ENCODE data around the gene EPHB2.
"Not testable (repeated sequence)": the region's sequence is repeated elsewhere in the genome, so short reads cannot be mapped to it uniquely, and the experiment has no call there.

The EPHB2 gene

DNA sequence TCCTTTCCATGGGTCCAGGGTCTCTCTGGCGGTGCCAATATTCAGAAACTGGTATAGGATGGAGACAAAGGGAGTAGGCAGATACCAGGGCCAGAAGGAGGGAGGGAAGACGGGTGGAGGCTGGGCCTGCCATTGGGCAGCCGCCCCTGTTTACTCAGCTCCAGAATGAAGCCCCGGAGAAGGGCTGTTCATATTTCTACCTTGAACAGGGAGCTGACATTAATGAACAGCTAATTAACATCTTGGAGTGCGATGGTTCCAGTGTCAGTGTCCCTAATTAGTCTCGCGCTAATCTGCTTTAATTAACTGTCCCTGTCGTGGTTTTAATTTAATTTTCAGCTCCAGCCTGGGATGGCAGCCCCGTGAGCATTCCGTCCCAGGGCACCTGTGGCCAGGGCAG lies 113.8 kb downstream of the EPHB2 start:
- no peak for DNase-seq

- DNase-seq, result no peak
Measured at GRCh38 chr1:22824975-22825374, 114.3 kb downstream of the EPHB2 start.

GRCh38 chr1:22825486-22826189 lies 115.0 kb downstream of the EPHB2 start:
- DNase-seq, result no peak

DNA sequence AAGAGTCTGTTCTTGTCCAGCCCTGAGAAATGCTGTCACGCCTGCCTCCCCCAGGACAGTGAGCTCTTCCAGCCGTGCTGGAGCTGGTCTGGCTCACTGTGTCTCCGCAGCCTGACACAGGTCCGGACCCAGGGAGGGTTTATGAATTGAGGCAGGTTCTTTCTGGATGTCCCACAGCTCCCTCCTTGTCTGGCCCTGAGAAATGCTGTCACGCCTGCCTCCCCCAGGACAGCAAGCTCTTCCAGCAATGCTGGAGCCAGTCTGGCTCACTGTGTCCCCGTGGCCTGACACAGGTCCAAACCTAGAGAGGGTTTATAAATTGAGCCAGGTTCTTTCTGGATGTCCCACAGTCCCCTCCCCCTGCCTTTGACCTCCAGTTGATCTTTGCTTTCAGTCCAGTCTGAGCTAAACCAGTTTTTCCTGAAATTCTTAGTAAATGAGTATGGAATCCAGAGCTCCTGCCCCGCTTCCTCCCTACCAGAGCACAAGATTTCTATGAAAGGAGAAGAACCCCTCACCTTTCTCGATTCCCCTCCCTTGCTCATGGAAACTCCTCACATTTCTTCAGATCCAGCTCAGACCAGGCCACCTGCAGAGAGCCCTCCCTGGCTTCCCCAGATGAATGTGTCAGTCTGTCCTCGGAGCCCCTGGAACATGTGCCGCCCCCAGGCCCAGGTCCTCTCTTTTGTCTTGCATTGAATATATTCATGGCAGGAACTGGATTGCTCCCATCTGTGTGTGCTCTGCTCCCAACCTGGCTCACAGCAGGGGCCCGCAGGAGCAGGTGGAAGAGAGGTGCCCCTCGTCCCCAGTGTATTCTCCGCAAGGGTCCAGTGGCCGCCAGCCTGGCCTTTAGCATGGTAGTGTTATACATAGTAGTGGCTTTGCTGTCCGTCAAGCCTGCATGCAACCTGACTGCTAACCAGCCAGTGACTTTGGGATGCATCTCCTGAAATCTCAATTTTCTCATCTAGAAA lies 116.3 kb downstream of the EPHB2 start:
- DNase-seq, result no peak

- no peak for DNase-seq
Measured at GRCh38 chr1:22827666-22828483, 117.2 kb downstream of the EPHB2 start.

GRCh38 chr1:22828484-22829308 lies 118.1 kb downstream of the EPHB2 start:
- no peak for DNase-seq

GRCh38 chr1:22829309-22829989 lies 118.8 kb downstream of the EPHB2 start:
- DNase-seq, result no peak

DNA sequence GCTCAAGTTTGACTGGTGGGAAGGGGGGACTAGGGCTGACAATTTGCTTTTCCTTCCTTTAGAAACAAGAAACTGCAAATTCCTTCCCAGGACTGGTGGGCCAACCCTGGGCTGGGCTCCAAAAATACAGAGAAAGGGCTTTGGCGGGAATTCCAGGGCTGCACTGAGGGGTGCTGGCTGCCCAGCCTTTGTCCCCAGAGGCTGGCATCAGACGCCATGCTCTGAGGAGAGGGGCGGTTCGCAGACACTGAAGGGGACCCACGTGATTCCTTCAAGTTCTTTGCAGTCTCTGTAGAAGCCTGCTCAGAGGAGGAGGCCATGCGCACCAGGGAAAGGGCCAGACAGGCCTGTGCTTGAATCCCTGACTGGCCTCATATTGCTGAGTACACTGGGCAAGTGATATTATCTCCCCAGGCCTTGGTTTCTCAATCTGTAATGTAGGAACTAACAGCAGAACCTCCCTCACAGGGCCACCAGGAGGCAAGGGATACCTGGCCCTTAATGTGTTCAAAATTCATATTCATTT lies 119.5 kb downstream of the EPHB2 start:
- no peak for DNase-seq

- no peak for DNase-seq
Measured at GRCh38 chr1:22830757-22831340, 120.2 kb downstream of the EPHB2 start.

GRCh38 chr1:22831729-22832413 lies 121.2 kb downstream of the EPHB2 start:
- no peak for DNase-seq

- DNase-seq, result no peak
Measured at GRCh38 chr1:22832414-22832786, 121.8 kb downstream of the EPHB2 start.

- DNase-seq, result no peak
Measured at GRCh38 chr1:22833699-22834098, 123.1 kb downstream of the EPHB2 start.

GRCh38 chr1:22834420-22834819 lies 123.8 kb downstream of the EPHB2 start:
- DNase-seq, result not testable (repeated sequence)

DNA sequence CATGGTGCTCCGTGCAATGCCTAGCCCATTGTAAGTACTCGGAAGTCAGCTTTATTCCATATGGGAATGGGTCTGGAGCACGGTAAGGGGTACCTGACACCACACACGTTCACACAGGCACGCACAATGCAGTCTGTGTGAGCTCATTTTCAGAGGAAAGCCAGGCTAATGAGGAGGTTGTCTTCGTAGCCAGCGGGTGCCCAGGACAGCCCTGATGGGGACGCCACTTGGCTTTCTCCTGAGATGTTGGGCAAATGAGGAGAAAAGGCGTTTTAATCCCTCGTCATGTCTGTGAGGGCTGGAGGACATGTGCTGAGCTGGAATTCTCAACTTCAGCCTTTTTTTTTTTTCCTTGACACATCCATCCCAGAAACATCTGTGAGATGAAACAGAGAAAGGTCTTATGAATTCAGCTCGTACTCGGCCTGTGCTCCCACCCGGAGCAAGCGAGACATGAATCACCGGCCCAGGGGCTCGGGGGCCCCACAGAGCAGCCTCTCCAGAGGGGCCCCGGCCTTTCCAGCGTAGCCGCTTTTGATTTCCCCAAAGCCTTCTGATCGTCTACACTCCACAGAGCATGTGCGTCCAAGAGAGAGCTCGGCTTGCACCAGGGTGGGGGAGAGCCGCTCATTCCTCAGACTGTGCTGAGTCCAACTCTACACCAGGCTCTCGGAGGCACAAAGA lies 125.1 kb downstream of the EPHB2 start:
- DNase-seq, result no peak

GRCh38 chr1:22836850-22837249 lies 126.2 kb downstream of the EPHB2 start:
- no peak for DNase-seq

- DNase-seq, result no peak
Measured at GRCh38 chr1:22837332-22837731, 126.7 kb downstream of the EPHB2 start.

DNA sequence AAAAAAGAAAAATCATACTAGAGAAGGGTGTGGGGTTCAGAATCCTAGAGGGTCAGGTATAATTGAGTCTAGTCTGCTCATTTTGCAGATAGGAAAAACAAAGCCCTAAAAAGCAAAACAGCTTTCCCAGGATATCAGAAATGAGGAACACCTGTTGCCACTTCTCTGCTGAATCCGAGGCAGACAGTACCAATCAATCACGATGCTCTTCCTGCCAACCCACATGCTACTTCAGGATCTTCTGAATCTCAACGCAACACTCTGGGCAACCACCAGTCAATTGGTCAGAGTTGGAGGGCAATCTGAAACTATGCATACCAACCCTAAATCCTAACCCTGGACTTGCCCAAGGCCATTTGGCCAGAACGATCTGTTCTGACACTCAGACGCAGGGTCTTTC lies 128.3 kb downstream of the EPHB2 start:
- DNase-seq, result no peak

GRCh38 chr1:22839806-22840205 lies 129.2 kb downstream of the EPHB2 start:
- no peak for DNase-seq

DNA sequence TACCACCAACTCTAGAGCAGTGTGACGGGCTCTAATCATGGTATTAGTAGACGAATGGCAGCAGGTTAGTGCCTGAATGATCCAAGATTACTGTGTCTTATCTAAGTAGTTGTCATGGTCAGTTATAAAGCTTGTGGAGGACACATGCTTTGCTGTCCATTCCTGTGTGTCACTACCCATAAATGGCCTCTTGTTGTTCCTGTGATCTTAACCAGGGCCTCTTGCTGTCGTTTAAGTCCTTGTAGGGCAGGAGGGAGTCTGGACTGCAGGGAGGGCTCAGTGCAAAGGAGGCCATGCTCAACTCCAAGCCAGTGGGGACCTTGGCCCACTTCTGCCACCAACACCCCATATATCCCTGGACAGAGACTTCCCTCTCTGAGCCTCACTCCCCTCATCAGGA lies 130.5 kb downstream of the EPHB2 start:
- DNase-seq, result no peak

DNA sequence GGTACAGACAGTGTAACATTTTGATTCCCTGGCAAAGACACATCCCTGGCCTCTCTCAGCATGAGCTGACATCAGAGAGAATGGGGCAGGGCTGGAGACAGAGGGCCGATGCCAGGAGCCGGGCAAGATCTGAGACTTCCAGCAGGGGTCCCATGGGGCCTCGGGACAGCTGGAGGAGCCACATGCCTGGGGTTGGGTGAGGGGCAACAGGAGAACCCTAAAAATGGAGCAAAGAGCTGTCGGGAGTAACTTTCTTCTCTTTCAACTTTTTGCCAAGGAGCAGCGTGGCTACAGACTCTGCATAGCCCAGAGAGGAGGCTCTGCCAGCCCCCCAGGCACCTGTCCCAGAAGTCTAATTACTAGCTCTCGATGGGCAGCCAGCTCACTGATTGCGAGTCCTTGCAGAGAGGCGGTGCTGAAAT lies 131.2 kb downstream of the EPHB2 start:
- DNase-seq, result no peak

All from NCI-H1930 (cell line).